GM12892 (cell line): ENCODE data around the gene CST4.
"Not testable (repeated sequence)": the region's sequence is repeated elsewhere in the genome, so short reads cannot be mapped to it uniquely, and the experiment has no call there.

Source experiments
- POLR2A ChIP-seq: IDR thresholded peaks from 2 replicates; pipeline ENCODE4 v1.6.1; 2011; ENCODE audit warnings: low read depth, low read length, control low read depth
- POLR2AphosphoS5 ChIP-seq: IDR thresholded peaks from 2 replicates; pipeline ENCODE4 v1.6.1; 2011; ENCODE audit warnings: low read depth, low read length, control low read depth

DNA sequence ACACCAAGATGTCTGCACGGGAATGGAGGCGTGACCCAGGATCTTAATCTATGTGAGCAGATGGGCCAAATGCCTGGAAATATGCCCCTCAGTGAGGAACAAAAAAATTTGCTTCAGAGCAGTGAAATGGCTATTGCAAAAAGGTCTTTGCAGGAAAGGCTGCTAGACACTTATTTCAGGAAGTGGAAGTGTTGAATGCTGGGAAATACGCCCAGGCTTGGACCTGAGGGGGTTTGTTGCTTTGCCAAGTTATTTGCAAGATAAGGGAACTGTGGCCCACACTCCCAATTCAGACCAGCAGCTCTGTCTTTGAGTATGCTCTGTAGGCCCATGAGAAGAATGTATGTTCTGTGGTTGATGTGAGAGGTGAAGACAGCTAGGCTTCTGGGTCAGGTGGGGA lies 46.6 kb upstream of the CST4 start:
- TF ChIP-seq POLR2AphosphoS5, POLR2A: not testable (repeated sequence)
